Right forelimb (tissue), 1 donor: ENCODE results near the gene NDRG2.
"Not testable (repeated sequence)": the region's sequence is repeated elsewhere in the genome, so short reads cannot be mapped to it uniquely, and the experiment has no call there.

ENCODE experiments used
- DNase-seq: peaks from one replicate; pipeline ENCODE4 v3.0.0-alpha.2; 2018

NDRG2 gene

DNA sequence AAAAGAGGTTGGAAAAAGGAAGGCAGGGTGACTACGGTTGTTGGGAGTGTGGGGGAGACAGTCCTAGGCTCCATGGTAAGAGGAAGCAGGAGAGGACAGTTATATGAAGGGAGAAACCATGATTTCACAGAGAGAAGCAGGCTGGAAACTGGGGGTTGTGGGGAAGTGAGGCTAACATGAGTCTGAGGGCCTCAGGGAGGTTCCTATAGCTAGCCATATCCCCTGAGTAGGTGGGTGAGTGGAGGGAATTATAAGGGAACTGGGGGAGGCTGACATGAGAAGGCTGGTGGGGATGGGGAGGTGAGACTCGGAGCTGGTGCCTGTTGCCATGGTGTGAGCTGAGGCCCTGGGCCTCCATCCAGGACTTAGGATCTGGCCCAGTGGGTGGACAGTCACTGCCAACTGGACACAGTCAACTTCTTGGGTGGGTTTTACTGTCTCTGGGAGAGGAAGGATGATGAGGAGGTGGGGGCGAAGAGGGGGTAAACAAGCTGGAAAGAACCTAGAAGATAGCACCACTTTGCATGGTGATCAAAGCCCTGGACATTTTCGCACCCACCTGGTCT is 8.4 kb upstream of the NDRG2 start:
- no peak for DNase-seq

DNA sequence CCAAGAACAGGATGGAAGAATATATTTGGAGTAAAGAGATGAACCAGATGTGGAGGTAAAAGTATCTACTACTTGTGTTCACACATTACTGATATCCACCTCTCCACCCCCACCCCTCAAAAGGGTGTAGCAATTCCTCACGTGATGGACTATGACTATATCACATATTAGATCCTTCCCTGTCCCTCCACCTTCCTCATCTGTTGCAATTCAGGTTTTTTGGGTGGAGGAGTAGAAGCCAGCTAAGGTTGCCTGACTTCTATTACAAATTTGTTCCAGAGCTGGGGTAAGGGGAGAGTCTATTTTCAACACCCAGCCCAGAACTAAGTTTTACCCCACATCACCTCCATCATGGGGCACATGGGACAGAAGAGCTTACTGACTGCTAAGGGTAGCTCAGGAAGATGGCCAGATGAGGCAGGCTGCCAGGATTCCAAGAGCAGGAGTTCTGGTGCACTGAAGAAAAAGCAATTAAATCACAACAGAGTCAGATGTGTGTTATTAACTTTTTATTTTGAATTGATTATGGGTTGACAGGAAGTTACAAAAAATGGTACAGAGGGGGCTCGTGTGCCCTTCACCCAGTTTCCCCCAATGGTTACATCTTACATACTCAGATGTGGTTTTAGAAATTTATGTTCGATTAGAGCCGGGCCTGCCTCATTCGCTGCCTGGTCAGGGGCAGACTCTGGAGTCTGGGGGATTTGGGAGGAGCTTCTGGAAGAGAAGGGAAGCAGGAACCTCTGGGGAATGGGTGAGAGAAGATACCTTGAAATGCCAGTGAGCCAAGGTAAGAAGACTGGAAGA is 7.7 kb upstream of the NDRG2 start:
- no peak for DNase-seq

DNA sequence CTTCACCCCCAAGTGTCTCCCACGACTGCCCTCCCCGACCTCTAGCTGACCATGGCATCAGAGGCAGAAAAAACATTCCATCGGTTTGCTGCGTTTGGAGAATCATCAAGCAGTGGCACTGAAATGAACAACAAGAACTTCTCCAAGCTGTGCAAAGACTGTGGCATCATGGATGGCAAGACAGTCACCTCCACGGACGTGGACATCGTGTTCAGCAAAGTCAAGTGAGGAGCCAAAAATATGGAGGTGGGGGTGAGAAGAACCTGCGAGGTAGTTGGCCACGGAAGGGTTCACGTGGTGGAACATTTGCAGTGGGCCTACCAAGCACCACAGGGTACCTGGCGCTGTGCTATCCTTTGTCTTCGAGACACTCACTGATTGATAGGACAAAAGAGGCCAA is 5.7 kb upstream of the NDRG2 start:
- DNase-seq, result peak; percentile 12

DNA sequence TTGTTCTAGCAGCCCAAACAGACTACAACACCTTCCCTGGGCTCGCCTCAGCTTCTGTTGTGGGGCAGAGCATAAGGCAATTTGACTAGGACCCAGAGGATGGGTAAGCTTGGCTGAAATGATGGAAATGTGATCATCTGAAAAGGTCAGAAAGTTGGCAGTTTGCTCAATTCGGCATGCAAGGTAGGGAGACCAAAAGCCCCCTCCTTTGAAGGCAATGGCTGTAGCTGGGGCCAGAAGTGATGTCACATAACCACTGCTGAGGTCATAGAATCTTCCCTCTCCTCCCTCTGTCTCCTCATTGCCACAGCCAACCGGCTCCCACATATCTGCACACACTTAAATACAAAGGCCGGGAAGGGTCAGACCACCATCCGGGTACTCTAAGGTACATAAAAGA is 5.1 kb upstream of the NDRG2 start, which contains the start of gene TPPP2:
Gene TPPP2, plus strand, starts transcription at position 301 of the 400 bp plus-strand sequence. CDS start 365 bp downstream, outside the sequence.
- DNase-seq, result peak; percentile 2

DNA sequence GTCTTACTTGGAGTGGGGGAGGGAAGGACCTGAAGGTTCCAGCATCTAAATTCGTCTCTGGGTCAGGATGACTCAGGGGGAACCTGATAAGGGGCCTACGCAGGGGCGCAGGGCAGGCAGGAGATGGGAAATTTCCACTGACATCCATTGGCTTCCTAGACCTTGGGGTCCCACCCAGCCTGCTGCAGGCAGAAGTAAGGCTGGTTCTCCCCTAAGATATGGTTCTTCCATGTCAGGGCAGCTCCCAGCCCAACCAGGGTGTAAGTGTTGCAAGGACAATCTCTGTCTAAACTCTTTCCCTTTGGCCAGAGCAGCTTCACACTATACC is 2.1 kb upstream of the NDRG2 start:
- peak; percentile 37 for DNase-seq

DNA sequence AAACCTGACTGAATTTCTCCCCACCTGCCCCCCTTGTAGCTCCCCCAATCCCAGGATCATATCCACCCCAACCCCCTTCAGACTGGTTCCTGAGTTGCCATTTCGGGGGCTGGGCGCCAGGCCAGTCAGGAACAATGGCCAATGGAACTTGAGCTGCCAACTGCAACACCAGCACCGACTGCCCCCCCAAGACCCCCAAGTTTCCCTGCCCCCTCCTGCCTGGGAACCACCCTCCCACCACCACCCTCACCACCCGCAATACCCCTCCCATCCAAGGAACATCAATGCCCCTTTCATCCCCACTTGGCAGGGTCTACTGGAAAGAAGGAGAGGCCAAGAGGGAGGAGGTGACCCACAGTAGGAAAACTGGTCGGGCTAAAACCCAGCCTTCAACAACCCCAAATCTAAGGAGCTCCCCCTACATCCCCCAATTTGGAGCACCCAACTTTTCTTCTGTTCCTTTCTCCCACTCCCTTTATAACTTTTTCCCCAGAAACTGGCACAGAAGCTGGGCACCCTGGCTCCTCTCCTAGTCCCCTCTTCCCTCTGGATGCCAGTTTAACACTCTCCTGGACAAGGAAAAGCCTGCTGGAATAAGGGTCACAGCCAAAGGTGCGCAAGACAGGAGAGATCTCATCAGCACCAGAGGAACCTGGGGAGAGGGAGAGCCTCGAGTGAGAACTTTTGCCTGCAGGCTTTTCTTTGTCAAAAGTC is 1.6 kb upstream of the NDRG2 start:
- peak; percentile 68 for DNase-seq

GRCh38 chr14:21025371-21026273 is 761 bp upstream of the NDRG2 start:
- DNase-seq, result peak; percentile 73

GRCh38 chr14:21023817-21024584 is 860 bp downstream of the NDRG2 start:
- DNase-seq, result peak; percentile 38

GRCh38 chr14:21023174-21023573 is 1.7 kb downstream of the NDRG2 start:
- DNase-seq, result peak; percentile 34

- no peak for DNase-seq
Measured at GRCh38 chr14:21022686-21023085, 2.2 kb downstream of the NDRG2 start.

DNA sequence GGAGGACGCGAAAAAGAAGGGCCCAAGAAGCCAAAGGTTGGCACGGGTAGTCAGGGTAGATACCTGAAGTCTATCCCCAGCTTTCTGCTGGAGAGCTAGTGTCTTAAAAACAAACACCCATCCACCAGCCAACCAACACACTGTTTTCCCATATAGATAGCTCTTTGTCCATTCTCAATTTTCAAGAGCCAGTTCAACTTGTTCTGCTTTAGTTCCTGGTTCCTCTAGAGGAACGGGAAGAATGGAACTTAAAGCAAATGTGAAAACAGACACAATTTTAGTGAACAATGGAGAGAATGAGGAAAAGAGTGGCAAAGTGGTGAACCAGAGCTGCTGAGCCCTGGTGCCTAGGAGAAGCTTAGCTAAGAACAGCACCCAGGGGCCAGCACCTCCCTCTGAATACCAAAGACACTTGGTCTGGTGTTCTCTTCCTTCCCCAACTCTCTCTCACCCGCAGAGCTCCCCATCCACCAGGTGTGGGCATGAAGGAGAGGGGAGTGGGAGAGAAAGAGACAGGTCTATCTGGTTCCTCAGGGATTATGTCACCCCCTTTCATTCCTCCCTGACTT is 3.8 kb downstream of the NDRG2 start:
- DNase-seq, result no peak

- no peak for DNase-seq
Measured at GRCh38 chr14:21019366-21019765, 5.5 kb downstream of the NDRG2 start.

DNA sequence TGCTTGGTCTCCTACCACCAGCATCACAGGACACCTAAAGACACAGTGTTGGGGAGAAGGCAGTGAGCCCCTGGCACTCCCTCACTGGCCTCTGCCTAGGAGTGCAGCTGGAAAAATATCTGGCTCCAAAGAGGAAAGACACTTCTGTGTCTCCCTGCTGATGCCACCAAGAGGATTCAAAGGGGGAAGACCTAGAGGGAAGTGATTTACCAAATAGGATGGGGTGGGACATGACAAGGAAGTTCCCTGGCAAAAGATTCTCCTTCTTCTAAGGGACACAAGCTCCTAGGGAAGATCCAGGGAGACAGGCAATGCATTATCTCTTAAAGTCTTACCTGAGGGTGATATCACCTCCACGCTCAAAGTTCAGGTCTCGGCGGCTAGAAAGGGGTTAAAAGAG is 6.1 kb downstream of the NDRG2 start:
- no peak for DNase-seq

DNA sequence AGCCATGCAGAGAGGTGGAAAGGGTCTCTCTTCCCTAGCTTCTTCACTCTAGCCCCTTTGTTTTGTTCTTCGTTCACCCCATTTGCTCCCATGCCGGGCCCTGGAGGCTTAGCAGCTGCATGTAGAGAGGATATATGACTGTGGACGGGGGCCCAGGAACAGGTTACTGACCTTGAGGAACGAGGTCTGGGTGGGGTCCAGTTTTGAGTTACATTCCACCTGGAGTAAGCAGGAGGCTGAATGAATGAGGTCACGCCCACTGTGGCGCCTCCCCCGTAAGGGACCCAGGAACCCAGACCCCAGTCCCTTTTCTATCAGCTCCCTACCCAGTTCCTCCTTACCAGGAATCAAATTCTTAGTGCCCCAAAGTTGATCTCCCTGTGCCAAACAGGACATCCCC is 6.6 kb downstream of the NDRG2 start:
- DNase-seq, result no peak

DNA sequence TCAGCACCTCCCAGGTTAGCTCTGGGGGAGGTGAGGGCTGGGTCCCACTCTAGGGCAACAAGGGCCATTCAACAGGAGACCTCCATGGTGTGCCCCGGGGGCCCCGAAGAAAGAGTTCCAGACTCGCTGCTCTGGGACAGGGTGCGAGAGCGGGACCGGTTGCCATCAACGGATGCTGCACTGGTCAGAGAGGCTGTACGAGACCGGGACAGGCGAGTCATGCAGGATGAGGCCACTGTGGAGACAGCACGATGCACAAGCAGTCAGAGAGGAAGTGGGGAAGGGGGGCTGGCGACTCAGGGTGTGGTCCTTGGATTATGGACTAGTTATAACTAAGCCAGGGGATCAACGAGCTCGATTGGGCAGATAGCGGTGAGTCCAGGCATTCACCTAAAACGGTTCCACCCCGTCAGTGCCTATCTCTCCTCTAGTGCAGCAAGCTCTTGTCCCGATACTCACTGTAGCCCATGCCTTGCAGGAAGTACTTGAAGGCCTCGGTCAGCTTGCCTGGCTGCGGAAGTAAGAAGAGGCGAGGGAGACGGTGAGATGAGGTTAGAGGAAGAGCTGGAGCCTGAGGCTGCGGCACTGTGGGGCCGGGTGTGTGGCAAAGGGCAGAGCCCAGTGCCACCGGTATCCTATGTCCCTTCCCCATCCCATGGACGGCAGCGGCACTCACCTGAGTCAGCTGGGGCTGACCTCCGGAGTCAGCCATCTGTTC is 7.2 kb downstream of the NDRG2 start:
- no peak for DNase-seq

DNA sequence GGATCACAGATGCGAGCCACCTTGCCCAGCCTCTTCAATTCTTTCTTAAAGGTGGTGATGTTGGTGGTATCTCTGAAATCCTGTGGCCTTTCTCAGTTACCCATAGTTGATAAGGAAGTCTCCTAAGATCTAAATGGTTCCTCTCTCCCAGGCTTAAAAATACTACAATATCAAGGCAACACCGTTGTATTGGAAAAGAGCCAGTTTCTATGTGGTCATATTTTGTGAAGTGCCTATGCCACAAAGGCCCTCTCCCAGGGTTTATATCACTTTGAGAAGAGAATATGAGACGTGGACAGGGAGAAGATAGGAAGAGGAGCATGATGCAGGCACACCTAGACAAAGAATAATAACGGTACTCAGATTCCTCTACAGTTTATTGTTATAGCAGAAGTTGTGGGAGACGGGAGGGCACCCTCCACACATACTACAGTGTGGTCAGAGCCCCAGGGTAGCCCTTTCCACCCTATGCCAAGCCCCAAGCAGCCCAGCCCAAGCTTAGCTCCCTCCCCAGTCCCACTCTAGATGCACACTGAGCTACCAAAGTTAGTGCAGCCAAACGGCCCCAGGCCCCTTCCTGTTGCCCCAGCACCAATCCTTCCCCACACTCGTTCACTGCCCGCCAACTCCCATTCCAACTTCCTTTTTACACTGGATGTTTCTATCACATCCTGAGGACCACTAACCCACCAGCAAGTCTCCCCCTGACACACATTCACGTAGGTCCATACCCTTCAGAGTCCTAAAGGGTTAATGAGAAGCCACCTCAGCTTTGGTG is 8.3 kb downstream of the NDRG2 start:
- no peak for DNase-seq

DNA sequence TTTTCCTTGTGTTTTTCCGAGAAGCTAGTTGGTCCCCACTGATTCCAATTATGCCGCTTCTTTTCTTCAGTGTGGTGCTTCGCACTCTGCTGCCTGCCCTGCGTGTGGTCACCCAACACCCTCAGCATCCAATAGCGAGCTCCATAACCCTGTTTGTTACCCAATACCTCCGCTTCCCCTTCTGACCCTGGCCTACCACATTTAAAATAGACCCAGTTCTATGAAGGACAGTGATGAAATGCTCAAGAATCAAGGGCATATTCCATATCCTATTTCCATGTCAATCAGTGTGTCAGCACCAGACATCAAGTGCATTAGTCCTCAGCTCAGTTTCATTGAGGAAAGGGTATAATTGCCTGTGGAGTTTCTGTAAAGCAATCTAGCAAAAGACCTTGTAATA is 9.5 kb downstream of the NDRG2 start:
- DNase-seq, result no peak

- peak; percentile 91 for DNase-seq
Measured at GRCh38 chr14:21014761-21015190, 10.1 kb downstream of the NDRG2 start.

- DNase-seq, result no peak
Measured at GRCh38 chr14:21011136-21011535, 13.7 kb downstream of the NDRG2 start.

GRCh38 chr14:21009721-21010120 is 15.1 kb downstream of the NDRG2 start:
- DNase-seq, result not testable (repeated sequence)
